GM18873 (cell line): ENCODE data around the gene FOXO3.
"Not testable (repeated sequence)": the region's sequence is repeated elsewhere in the genome, so short reads cannot be mapped to it uniquely, and the experiment has no call there.

Experiments used
- ATAC-seq: cut with Tn5 transposase; IDR thresholded peaks from one replicate; pipeline ENCODE4 v1.9.1; 2021; ENCODE audit warnings: mild to moderate bottlenecking, moderate library complexity, moderate number of reproducible peaks; ENCODE audit not compliant: unreplicated experiment, low FRiP score

The FOXO3 gene

GRCh38 chr6:108555399-108556052, 5.2 kb upstream of the FOXO3 start:
- ATAC-seq, result no peak

DNA sequence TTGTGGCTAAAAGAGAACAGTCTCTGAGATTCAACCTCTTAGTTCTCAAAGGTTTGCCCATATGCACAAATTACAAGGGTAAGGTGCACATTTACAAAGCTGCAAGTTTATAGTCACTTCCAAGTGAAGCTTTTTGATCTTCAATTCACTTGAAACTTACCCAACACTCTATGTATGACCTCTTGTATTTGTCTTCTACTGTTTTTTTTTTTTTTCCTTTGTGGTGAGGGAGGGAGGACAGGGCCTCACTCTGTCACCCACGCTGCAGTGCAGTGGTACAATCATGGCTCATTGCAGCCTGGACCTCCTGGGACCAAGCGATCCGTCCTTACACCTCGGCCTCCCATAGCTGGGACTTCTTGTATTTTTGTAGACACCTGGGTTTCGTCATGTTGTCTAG, 4.5 kb upstream of the FOXO3 start:
- no peak for ATAC-seq

DNA sequence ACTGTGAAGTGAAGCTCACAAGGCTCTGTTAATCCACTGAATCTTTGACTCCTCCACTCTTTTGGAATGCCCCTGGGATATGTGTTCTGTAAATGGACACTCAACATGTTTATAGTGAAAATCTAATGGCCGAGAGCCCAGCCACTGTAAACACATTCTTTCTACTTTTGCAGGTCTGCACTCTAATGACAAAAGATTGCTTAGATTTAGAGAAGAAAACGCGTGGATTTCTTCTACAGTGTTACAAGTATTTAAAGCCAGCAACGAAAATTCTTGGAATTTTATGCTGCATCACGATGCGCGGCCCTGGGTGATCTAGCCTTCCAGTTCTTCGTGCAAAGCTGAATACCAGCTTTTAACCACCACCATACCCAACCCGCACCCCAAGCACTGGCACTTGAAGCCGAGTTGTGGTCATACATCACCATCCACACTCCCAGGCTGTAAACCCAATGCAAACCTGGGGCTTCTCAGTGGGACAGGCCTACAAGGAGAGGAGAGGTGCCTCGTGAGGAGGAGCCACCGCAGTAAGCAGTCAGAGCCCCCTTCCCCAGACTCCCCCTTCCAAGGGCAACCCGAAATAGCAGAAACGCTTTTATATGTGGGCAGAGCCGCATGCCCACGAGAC, 3.7 kb upstream of the FOXO3 start:
- ATAC-seq, result no peak

DNA sequence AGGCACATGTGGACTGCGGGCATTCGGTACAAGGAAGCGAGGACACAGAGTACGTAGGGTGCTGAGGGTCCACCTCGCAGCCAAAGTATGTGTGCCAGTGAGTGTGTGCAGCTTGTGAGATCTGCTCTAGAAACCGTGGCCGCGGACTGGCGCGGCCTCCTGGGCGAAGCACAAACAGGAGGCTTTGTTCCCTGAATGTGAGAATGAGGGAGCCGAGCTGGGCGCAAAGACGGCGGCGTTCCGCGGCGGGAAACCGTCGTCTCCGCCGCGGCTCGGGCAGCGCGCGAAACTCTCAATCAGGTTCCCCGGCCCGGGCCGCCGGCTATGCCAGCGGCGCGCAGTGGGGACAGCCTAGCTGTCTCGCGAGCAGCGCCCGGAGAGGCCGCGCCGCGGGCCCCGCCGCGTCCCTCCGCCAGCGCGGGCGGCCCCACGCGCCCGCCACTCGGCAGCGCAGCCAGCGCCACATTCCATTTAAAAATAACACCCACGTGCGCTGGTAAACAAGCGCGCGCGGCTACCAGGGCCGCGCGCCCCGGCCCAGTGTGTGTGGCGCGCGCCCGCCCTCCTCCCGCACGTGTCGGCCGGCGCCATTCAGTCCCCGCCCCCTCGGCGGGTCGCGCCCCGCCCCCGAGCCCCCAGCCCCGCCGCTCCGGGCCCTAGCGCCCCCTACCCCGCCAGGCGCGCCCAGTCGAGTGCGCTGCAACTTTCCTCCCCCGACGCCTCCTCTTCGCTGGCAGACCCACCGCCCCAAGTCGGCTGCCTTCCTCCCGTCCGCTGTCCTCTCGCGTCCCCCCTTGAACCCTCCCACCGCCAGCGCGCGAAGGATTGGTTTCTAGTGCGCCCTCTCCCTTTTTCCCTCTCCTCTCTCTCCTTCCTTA, 3.0 kb upstream of the FOXO3 start:
- ATAC-seq, result no peak

GRCh38 chr6:108558372-108559096, 2.2 kb upstream of the FOXO3 start:
- ATAC-seq, result peak; percentile 50

DNA sequence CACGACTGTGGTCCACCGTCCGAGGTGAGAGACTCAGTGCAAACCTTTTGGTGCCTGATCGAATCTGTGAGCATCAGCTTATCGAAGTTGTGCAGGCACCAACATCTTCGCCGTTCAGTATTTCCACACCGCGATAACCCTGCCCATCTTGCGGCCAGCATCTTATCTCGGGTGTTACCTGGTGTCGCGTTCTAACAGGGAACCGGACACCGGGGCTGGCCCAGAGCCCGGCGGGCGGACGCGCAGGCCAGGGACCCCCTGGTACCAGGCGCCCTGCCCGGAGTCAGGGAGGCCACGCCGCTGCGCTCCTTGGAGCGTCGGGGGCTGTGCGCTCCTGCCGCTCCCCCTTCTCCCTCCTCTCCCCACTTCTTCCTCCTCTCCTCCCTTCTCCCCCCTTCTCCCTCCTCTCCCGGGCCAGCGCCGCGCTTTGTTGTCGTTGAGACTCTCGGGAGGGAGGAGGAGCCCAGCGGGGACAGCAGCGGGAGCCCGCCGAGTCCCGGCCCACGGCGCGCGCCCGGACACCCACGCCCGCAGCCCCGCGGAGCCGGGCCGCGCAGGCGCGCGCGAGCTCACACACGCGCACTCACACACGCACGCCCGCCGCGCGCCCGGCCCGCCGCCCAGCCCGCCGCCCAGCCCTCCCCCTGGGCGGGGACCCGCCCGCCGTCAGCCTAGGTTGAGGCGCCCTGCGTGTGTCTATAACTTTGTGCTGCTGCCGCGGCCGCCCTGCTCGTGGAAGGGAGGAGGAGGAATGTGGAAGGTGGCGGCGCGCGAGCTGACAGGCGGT, 1.4 kb upstream of the FOXO3 start:
- peak; percentile 18 for ATAC-seq

GRCh38 chr6:108559884-108560462, 744 bp upstream of the FOXO3 start:
- peak; percentile 4 for ATAC-seq

DNA sequence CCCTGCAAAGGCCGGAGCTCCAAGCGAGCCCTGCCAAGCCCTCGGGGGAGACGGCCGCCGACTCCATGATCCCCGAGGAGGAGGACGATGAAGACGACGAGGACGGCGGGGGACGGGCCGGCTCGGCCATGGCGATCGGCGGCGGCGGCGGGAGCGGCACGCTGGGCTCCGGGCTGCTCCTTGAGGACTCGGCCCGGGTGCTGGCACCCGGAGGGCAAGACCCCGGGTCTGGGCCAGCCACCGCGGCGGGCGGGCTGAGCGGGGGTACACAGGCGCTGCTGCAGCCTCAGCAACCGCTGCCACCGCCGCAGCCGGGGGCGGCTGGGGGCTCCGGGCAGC, 561 bp downstream of the FOXO3 start:
- not testable (repeated sequence) for ATAC-seq

DNA sequence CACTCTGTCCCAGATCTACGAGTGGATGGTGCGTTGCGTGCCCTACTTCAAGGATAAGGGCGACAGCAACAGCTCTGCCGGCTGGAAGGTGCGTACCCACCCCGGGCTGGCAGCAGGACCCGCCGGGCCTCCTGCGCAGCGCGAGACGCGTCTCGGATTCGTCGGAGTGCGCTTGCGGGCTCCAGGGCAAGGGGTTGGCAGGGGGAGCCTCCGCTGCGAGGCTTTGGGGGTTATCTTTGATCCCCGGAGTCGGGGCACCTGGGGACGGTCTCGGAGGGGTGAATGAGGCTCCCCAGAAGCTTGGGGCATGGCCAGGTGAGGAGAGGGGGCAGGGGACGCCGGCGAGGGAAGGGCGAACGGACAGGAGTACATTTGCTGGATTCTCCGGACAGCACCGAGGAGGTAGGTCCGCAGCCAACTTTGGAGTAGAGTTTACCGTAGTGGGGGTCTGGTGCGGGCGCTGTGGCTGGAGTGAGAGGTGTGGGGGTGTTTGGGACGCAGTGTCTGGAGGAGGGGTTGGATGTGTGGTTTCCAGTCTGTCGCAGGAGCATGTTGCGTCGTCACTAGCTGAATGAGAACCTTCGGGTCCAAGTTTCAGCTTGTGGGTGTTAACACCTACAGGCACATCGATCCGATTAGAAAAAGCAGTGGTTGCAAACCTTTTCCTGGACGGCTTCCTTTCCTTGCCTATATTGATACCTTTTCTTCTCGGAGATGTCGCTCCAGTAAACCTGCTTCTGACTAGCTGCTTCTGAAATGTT, 1.2 kb downstream of the FOXO3 start:
- ATAC-seq, result no peak

DNA sequence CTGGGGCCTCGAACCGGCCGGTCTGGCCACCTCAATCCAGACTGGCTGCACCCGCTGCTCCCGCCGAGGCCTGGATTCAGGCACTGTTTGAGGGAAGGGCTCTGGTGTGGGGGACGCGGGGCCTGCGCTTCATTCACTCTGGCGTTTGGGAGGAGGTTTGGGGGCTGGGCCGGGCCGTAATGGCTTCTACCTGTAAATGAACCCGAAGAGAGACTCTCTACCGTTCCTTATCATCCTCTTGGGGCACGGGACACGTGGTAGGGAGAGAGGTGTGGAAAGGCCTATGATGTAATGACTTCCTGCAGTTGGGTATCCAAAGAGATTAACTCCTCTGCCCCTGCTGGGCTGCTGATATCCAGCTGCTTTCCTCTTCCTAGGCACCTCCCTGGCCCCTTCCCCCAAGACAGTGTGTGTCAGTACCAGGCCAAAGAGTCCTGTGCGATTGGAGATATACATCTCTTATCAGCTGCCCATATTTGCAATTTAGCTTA, 1.8 kb downstream of the FOXO3 start:
- no peak for ATAC-seq

DNA sequence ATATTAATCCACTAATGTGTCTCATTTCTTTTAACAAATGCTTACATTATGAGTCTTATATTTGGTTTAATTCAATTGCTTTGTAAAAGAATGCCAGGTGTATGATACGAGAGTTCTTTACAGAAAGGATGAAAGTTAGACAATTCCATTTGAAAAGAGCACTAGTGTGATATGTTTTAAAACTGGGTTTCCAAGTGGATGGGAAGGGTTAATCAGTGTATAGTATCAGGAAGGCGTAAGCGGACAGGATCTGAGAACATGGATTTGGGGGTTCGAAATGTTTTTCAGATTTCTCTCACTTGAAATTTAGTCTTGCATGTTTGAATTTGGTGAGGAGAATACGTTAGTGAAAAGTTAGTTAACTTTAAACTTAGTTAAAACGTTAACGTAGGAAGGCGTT, 2.6 kb downstream of the FOXO3 start:
- no peak for ATAC-seq

- no peak for ATAC-seq
Observed at GRCh38 chr6:108564178-108564577, 3.5 kb downstream of the FOXO3 start.

GRCh38 chr6:108565091-108565766, 4.5 kb downstream of the FOXO3 start:
- ATAC-seq, result peak; percentile 63

GRCh38 chr6:108565893-108566292, 5.2 kb downstream of the FOXO3 start:
- no peak for ATAC-seq

DNA sequence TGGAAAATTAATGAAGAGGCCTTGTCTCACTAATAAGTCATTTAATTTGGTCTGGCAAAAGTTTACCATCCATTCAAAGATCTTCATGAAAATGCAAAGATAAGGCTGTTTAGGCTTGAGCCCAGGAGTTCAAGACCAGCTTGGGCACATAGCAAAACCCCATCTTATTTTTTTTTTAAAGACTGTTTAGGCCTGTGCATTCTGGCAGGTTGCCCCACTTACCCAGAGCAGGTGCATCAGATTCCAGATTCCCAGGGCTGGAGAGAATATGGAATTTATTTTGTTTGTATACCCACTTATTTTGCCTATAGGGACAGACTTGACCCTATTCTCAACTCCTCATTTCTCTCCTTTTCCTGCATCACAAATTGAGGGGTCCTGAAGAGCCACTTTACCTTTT, 5.7 kb downstream of the FOXO3 start:
- ATAC-seq, result no peak

DNA sequence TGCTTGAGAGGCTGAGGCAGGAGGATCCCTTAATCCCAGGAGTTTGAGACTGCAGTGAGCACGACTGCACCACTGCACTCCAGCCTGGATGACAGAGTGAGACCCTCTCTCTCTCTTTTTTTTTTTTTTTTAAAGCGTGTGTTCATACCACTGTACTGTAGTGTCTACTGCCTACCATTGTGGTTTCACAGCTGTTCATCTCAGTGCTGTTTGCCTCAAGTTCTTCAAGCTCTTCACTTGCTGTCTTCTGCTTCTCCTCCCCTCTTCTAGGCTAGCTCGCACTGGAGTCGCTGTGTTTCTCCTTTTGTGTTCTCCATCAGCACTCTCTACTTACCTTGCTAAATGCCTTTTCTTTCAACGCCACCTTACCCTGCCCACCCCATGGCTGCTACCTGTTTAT, 7.4 kb downstream of the FOXO3 start:
- no peak for ATAC-seq

- no peak for ATAC-seq
Observed at GRCh38 chr6:108568551-108569305, 8.0 kb downstream of the FOXO3 start.

GRCh38 chr6:108570517-108570916, 9.8 kb downstream of the FOXO3 start:
- ATAC-seq, result no peak
